Measurements from ENCODE around the gene CRK. TPM values are rescaled to one million over a fixed set of nuclear protein-coding genes. Genes with fewer than 3 reads are reported as not detected.
"Not testable (repeated sequence)": the region's sequence is repeated elsewhere in the genome, so short reads cannot be mapped to it uniquely, and the experiment has no call there.

The CRK gene
- total RNA-seq, 2 donors from 2014 or later, result 12.5 to 17.7 TPM

DNA sequence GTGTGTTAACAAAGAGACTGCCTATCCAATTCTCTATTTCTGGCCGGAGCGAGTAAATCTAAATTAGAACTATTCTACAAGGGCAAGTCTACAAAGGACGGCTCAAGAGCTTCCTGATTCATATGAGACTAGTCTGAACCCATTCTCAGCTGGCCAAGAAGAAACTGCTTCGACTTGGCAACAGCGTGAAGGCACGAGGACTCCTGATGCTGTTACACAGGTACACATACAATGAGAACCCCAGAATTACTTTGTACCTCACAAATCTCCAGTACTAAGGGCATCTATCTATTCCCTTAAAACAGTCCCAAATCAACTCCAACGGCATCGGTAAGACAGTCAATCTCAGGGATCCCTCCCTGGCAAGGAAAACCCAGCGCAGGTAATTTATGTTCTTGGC lies 1.5 kb downstream of the CRK start:
- ATAC-seq (no peak), DNase-seq (ENCODE audit: low spot score in 2 of 2) (no peak)
- no peaks in the 10 kb centered on the region for H3K9me3 Mint-ChIP-seq
- peak overlapping the region in 1 of 2 donors; percentile 96 for H3K27ac Mint-ChIP-seq
- peaks cover 6 to 17% of the 10 kb centered on the region in 2 donors for H3K36me3 Mint-ChIP-seq

DNA sequence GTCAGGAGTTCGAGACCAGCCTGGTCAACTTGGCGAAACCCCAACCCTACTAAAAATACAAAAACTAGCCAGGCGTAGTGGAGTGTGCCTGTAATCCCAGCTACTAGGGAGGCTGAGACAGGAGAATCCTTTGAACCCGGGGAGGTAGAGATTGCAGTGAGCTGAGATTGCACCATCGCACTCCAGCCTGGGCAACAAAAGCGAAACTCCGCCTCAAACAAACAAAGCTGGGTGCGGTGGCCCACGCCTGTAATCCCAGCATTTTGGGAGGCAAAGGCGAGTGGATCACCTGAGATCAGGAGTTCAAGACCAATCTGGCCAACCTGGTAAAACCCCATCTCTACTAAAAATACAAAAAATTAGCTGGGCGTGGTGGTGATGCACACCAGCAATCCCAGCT lies 2.3 kb downstream of the CRK start:
- H3K27ac Mint-ChIP-seq, result peak overlapping the region in 1 of 2 donors; percentile 65
- not testable (repeated sequence) for H3K9me3 Mint-ChIP-seq; DNase-seq (ENCODE audit: low spot score in 2 of 2); ATAC-seq
- peaks cover 15 to 17% of the 10 kb centered on the region in 2 donors for H3K36me3 Mint-ChIP-seq

DNA sequence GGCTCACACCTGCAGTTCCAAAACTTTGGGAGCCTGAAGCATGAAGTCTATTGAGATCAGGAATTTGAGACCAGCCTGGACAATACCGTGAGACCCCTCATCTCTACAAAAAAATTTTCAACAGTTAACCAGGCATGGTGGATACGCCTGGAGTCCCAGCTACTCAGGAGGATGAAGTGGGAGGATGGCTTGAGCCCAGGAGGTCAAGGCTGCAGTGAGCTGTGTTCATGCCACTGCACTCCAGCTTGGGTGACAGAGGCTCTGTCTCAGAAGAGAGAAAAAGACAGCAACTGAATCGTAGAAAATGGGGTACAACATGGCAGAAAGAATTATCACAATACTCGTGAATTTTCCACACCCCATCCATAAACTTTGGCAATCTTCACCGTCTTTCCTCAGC lies 3.2 kb downstream of the CRK start:
- peaks cover 15 to 17% of the 10 kb centered on the region in 2 donors for H3K36me3 Mint-ChIP-seq
- DNase-seq (ENCODE audit: low spot score in 2 of 2), result no peak
- H3K9me3 Mint-ChIP-seq, result no peaks in the 10 kb centered on the region
- no peak for ATAC-seq
- H3K27ac Mint-ChIP-seq, result peak overlapping the region in 1 of 2 donors; percentile 82

DNA sequence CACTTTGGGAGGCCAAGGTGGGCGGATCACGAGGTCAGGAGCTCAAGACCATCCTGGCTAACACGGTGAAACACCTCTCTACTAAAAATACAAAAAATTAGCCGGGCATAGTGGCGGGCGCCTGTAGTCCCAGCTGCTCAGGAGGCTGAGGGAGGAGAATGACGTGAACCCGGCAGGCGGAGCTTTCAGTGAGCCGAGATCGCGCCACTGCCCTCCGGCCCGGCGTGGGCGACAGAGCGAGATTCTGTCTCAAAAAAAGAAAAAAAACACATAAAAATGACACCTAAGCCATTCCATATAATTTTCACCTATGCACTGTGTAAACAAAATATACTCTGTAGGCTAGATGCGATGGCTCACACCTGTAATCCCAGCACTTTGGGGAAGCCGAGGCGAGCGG lies 5.8 kb downstream of the CRK start:
- H3K36me3 Mint-ChIP-seq, result peaks cover 15 to 17% of the 10 kb centered on the region in 2 donors
- not testable (repeated sequence) for H3K9me3 Mint-ChIP-seq; ATAC-seq; DNase-seq (ENCODE audit: low spot score in 2 of 2); H3K27ac Mint-ChIP-seq

DNA sequence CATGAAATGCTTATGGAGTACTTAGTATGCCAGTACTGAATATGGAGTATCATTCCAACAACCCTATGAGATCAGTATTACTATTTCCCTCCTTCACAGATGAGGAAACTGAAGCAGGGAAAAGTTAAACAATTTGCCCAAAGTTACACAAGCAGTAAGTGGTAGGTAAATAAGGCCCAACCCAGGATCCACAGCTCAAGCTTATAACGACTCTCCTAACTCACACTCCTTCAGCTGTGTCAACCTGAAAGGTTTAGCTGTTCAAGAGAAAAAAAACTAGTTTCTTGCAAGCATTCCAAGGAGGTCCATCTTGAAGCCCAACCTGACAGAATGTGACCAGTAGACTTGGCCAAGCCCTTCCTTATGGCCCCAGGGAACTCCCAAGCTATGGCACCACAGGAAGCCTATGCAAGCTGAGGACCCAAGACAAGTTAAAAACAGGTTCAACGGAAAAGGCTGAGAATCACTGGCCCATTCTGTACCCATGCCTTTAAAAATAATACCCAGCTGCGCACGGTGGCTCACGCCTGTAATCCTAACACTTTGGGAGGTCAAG lies 6.5 kb downstream of the CRK start:
- H3K36me3 Mint-ChIP-seq, result peaks cover 9 to 15% of the 10 kb centered on the region in 2 donors
- no peaks in the 10 kb centered on the region for H3K9me3 Mint-ChIP-seq
- peak overlapping the region in 1 of 2 donors; percentile 74 for H3K27ac Mint-ChIP-seq
- ATAC-seq (no peak), DNase-seq (ENCODE audit: low spot score in 2 of 2) (no peak)

DNA sequence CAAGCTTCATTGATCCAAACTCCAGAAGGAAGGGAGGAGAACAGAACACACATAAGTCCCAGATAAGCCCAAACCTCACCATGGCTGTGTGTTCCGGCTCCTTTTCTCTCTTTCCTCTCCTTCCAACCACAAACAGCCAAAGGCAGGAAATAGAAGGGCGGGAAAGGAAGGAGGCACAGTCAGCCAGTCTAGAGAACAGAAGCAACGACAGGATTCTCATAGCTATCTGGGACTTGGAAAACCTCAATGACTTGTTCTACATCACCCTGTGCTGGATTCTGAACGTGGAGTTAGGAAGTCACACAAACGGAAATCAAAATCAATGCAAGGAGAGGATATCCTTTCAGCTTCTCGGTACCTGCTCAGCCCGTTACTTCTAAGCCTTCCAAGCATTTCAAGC lies 9.0 kb downstream of the CRK start:
- peaks cover 0 to 9% of the 10 kb centered on the region in 2 donors for H3K36me3 Mint-ChIP-seq
- peak overlapping the region in 1 of 2 donors; percentile 65 for H3K27ac Mint-ChIP-seq

DNA sequence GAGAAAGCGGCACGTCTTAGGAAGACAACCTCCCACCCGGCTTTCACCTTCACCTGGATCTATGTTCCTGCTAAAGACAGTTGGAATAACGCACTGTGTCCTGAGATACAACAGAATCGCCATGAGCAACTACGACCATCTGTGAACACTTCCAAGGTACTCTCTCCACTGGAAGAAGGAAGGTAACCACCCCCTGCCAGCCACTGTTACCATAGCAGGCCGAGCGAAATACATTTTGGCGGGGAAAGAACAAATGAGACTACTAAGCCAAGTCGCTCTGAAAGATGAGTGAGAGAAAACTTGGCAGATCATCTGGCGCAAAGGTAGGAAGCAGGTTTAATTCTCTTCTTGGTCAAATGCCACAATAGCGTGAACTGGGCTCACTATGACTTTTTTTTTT lies 9.8 kb downstream of the CRK start:
- H3K9me3 Mint-ChIP-seq, result no peaks in the 10 kb centered on the region
- DNase-seq (ENCODE audit: low spot score in 2 of 2), result no peak
- peaks cover 0 to 9% of the 10 kb centered on the region in 2 donors for H3K36me3 Mint-ChIP-seq
- ATAC-seq, result no peak
- peak overlapping the region in 1 of 2 donors; percentile 9 for H3K27ac Mint-ChIP-seq

More for the DNA sequence above, 9.0 kb downstream of the CRK start:
- DNase-seq (ENCODE audit: low spot score in 2 of 2), result no peak
- H3K9me3 Mint-ChIP-seq, result no peaks in the 10 kb centered on the region
- no peak for ATAC-seq

DNA sequence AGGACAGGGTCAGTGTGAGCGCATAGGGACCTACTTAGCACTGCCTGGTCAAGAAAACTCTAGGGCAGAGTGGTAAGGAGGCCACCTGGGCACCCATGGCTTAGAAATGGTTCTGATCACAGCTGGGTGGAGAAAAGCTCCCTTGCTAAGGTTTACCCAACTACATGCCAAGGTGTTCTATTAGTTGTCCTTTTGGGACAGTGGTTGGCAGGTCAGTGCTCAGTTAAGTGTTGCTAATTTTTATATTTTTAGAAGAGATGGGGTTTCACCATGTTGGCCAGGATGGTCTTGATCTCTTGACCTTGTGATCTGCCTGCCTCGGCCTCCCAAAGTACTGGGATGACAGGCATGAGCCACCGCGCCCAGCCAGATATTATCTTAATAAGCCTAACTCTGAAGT lies 10.3 kb downstream of the CRK start:
- H3K36me3 Mint-ChIP-seq; H3K27ac Mint-ChIP-seq; DNase-seq (ENCODE audit: low spot score in 2 of 2); H3K9me3 Mint-ChIP-seq; ATAC-seq: not testable (repeated sequence)

DNA sequence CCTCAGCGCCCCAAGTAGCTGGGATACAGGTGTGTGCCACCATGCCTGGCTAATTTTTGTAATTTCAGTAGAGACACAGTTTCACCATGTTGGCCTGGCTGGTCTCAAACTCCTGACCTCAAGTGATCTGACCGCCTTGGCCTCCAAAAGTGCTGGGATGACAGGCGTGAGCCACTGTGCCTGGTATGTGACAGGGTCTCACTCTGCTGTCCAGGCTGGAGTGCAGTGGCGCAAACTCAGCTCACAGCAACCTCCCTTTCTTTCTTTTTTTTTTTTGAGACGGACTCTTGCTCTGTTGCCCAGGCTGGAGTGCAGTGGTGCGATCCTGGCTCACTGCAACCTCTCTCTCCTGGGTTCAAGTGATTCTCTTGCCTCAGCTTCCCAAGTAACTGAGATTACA lies 13.3 kb downstream of the CRK start:
- H3K36me3 Mint-ChIP-seq; DNase-seq (ENCODE audit: low spot score in 2 of 2); ATAC-seq; H3K9me3 Mint-ChIP-seq; H3K27ac Mint-ChIP-seq: not testable (repeated sequence)

DNA sequence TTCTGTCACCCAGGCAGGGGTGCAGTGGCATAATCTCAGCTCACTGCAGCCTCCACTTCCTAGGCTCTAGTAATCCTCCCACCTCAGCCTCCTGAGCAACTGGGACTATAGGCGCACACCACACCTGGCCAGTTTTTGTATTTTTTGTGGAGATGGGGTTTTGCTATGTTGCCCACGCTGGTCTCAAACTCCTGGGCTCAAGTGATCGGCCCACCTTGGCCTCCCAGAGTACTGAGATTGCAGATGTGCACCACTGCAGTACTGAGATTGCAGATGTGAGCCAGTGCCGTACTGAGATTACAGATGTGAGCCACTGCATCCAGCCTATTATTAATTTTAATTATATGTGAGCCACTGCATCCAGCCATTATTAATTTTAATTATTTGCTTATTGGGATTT lies 13.8 kb downstream of the CRK start:
- no peak for DNase-seq (ENCODE audit: low spot score in 2 of 2)
- H3K27ac Mint-ChIP-seq, result no peak overlapping the region
- H3K36me3 Mint-ChIP-seq, result no peaks in the 10 kb centered on the region
- no peaks in the 10 kb centered on the region for H3K9me3 Mint-ChIP-seq
- no peak for ATAC-seq

DNA sequence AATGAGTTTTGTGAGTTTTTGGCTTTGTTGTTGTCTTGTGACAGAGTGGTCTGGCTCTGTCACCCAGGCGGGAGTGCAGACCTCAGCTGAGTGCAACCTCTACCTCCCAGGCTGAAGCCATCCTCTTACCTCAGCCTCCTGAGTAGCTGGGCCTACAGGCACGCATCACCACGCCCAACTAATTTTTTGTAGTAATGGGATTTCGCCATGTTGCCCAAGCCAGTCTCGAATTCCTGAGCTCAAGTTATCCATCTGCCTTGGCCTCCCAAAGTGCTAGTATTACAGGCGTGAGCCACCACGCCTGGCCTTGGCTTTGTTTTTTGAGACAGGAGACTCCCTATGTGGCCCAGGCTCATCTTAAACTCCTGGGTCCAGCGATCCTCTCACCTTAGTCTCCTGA lies 15.1 kb downstream of the CRK start:
- Mint-ChIP-seq H3K27ac (no peak overlapping the region), H3K9me3 (no peaks in the 10 kb centered on the region), H3K36me3 (no peaks in the 10 kb centered on the region)
- DNase-seq (ENCODE audit: low spot score in 2 of 2) (no peak), ATAC-seq (no peak)

DNA sequence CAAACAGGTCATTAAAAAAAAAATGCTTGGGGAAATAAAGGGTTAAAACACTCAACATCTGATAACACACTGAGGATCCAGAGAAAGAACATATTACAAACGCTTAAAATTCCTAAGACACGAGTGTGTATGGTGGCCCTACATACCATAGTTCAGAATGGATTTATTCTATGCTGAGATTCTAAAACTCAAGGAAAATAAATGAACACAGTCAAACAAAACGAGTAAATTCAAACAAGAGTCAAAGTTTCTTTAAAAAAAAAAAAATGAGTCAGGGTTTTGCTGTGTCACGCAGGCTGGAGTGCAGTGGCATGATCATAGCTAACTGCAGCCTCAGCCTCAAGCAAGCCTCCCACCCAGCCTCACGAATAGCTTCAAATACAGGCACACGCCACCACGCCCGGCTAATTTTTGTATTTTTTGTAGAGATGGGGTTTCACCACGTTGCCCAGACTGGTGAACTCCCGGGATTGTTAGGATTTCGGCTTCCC lies 17.4 kb downstream of the CRK start:
- ATAC-seq (no peak), DNase-seq (ENCODE audit: low spot score in 2 of 2) (no peak)
- Mint-ChIP-seq H3K27ac (no peak overlapping the region), H3K36me3 (peaks cover 0 to 10% of the 10 kb centered on the region in 2 donors), H3K9me3 (no peaks in the 10 kb centered on the region)

DNA sequence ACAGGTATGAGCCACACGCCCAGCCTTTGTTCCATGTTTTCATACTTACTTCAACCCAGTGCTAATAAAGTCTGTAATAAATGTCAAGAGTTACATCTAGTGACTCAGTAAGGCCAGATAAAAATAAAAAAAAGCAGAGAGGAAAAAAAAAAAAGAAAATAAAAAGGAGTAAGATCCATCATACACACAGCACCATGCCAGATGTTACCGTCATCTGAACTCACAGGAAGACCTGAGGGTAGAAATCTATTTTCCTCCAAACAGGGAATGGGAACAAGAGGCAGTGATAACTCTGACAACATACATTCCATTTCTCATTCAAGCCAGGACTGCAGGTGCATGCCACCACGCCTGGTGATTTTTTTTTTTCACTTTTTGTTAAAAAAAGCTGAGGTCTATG lies 20.7 kb downstream of the CRK start:
- H3K27ac Mint-ChIP-seq, result peak overlapping the region; percentile 46 to 63
- no peaks in the 10 kb centered on the region for H3K9me3 Mint-ChIP-seq
- DNase-seq (ENCODE audit: low spot score in 2 of 2) (no peak), ATAC-seq (no peak)
- H3K36me3 Mint-ChIP-seq, result peaks cover 4 to 22% of the 10 kb centered on the region in 2 donors

DNA sequence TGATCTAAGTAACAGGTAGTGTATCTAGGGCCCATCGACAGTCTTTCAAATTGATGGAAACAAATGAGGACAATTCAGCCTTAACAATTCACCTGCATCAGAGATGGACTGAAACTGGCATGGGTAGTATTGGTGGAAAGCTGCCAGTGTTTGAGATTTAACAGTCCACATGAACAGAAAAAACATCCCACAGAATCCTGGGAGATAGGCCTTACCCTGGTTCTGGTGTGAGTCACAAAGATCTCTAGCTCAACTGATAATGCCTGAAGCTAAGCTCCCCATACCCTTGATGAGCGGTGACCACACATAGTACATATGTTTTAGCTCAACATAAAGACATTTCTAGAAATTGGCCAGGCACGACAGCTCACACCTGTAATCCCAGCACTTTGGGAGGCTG lies 21.9 kb downstream of the CRK start:
- Mint-ChIP-seq H3K27ac (peak overlapping the region in 1 of 2 donors; percentile 26), H3K36me3 (peaks cover 4 to 22% of the 10 kb centered on the region in 2 donors), H3K9me3 (no peaks in the 10 kb centered on the region)
- ATAC-seq (no peak), DNase-seq (ENCODE audit: low spot score in 2 of 2) (no peak)

DNA sequence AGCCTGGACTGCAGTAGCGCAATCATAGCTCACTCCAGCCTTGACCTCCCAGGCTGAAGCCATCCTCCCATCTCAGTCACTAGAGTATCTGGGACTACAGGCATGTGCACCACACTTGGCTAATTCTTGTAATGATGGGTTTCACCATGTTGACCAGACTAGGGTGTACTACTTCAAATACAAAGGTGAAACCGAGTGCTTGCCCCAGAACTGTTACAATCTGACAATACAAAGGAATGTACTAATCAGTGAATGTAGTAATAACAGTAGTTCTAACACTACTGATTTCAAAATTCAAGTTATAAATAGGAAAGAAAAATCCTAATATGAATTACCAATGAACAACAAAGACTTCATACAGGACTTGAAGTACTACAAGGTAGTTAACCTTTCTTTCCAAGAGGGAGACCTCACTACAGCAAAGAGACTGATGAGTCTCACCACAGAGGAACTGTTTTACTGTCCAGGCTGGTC lies 24.4 kb downstream of the CRK start:
- Mint-ChIP-seq H3K27ac (peak overlapping the region in 1 of 2 donors; percentile 96), H3K36me3 (peaks cover 4 to 22% of the 10 kb centered on the region in 2 donors), H3K9me3 (no peaks in the 10 kb centered on the region)
- DNase-seq (ENCODE audit: low spot score in 2 of 2) (no peak), ATAC-seq (peak; percentile 54 to 92)

DNA sequence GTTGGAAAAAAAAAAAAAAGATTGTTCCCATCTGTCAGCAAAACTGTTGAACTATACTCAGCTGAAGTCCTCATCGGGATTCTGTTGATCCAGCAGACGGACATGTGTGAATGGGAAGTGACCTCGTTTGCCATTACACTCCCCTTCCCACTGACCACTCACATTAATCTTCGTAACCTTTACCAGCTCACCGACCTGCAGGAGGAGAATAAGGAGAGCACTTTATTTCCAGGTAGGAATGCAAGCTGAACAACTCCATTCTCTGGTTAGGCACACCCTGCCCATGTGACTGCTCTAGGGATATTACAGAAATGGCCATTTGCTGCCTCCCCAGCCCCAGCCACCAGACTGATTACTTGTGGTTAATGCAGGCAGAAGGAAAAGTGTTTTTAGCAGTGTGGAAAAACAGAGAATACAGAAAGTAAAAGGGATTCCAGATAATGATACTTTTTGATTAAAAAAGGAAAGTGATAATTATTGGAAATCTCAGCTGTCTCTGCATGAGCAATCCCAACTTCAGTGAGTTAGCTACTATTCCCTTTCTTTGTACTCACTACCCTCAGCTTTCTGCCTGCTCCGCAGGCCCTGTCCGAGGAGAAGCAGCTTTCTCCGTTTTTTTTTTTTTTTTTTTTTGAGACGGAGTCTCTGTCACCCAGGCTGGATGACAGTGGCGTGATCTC lies 32.4 kb downstream of the CRK start:
- no peak for DNase-seq (ENCODE audit: low spot score in 2 of 2)
- Mint-ChIP-seq H3K27ac (peak overlapping the region in 1 of 2 donors; percentile 46), H3K36me3 (peaks cover 0 to 17% of the 10 kb centered on the region in 2 donors), H3K9me3 (no peaks in the 10 kb centered on the region)
- ATAC-seq, result no peak

DNA sequence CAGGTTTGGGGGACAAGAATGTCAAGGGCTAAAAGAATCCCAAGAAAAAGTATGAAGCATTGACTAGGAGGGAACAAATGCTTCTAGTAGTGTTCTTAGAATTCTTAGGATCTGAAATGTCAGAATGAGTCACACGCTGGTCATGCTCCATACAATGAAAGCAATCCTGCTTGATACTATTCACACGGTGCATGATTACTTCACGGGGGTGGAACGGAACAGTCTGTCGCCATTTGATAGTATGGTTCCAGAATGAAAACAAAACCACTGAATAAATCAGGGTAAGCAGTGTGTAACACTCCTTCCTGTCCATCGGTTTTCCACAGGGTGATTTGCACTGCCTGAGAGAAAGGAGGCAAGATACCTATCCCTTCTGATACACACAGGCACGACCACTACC lies 33.1 kb downstream of the CRK start:
- no peak for DNase-seq (ENCODE audit: low spot score in 2 of 2)
- peak; percentile 71 to 82 for ATAC-seq
- Mint-ChIP-seq H3K36me3 (peaks cover 0 to 17% of the 10 kb centered on the region in 2 donors), H3K27ac (peak overlapping the region in 1 of 2 donors; percentile 46), H3K9me3 (no peaks in the 10 kb centered on the region)

DNA sequence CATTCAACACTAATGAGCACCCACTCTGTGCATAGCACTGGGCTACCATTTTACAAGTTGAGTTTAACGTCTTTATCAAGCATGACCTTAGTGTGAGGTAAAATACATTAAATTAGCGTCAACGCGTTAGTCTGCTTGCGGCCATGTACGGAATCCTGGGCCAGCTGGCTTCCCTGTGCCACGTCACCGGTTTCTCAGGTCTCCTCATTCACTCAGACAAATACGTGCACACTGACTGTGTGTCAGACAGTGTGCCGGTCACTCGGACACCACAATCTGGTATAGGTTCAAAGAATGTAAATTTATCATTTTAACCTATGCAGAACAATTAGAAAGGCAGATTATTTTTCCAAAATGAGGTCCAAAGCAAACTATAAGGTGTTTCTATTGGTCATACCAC lies 34.6 kb downstream of the CRK start:
- no peak for DNase-seq (ENCODE audit: low spot score in 2 of 2)
- ATAC-seq, result no peak
- no peak overlapping the region for H3K27ac Mint-ChIP-seq
- H3K9me3 Mint-ChIP-seq, result no peaks in the 10 kb centered on the region
- peaks cover 0 to 17% of the 10 kb centered on the region in 2 donors for H3K36me3 Mint-ChIP-seq
